Immature natural killer cell (primary cell): ENCODE measurements around the gene ETFB. TPM values are rescaled to one million over a fixed set of nuclear protein-coding genes. Genes with fewer than 3 reads are reported as not detected.
"Not testable (repeated sequence)": the region's sequence is repeated elsewhere in the genome, so short reads cannot be mapped to it uniquely, and the experiment has no call there.

Experiments used
- DNase-seq, 3 donors: peaks; one replicate each; pipeline ENCODE4 v3.0.0; 2022; ENCODE audit warnings: mixed read lengths in 1 of 3
- H3K27ac Mint-ChIP-seq, 6 donors: one replicate each; pipeline ENCODE4 v1.8.0; 2020; ENCODE audit warnings: mixed read lengths in 6 of 6, mild to moderate bottlenecking in 5 of 6, inconsistent platforms in 4 of 6, moderate library complexity in 3 of 6
- H3K27me3 Mint-ChIP-seq, 3 donors: one replicate each; pipeline ENCODE4 v1.8.0; 2020 to 2021; ENCODE audit warnings: low read depth in 3 of 3, mild to moderate bottlenecking in 3 of 3, mixed read lengths in 3 of 3, moderate library complexity in 3 of 3, inconsistent platforms in 1 of 3
- H3K36me3 Mint-ChIP-seq, 3 donors: one replicate each; pipeline ENCODE4 v1.8.0; 2020; ENCODE audit warnings: mixed read lengths in 3 of 3, inconsistent platforms in 2 of 3, mild to moderate bottlenecking in 2 of 3
- H3K4me1 Mint-ChIP-seq, 2 donors: one replicate each; pipeline ENCODE4 v1.8.0; 2020; ENCODE audit warnings: inconsistent platforms in 2 of 2, mild to moderate bottlenecking in 2 of 2, mixed read lengths in 2 of 2, moderate library complexity in 1 of 2
- H3K4me3 Mint-ChIP-seq, 5 donors: one replicate each; pipeline ENCODE4 v1.8.0; 2020; ENCODE audit warnings: mild to moderate bottlenecking in 5 of 5, mixed read lengths in 5 of 5, inconsistent platforms in 3 of 5, moderate library complexity in 3 of 5
- H3K9me3 Mint-ChIP-seq, 6 donors: one replicate each; pipeline ENCODE4 v1.8.0; 2020; ENCODE audit warnings: mild to moderate bottlenecking in 6 of 6, mixed read lengths in 6 of 6, inconsistent platforms in 4 of 6, moderate library complexity in 3 of 6
- polyA plus RNA-seq, 3 donors: library from polyadenylated mRNA; unstranded; fragments of 300-500 nt; fragmentation: Illumina TruSeq; gene quantifications; one replicate each; pipeline ENCODE4 v1.2.3, GENCODE V29; 2021

The ETFB gene
- polyA plus RNA-seq: 10 to 100 TPM; 49.9 to 74.4 (median 69.3) TPM

DNA sequence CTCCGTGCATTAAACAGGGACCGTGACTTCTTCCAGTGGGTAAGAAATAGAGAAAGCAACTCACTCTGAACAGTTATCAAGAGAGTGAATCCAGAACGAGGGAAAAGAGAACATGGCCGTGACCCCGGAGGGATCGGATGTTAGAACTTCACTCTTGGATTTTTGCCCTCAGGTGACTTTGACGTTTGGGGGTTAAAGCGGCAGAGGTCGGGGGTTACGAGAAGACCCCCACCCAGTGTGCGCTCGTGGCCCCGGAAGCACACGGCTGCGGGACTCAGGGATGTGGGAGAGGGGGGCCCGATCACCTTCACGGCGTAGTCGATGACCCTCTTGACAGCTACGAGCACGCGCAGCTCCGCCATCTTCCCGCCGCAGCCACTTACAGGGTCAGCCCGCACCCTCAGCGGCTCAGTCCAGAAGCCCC, at the start of gene ETFB:
ETFB (minus strand) TSS at position 424 of the 424 bp plus-strand sequence; CDS start at position 362, 62 bp downstream.
- peak within 1 kb of the TSS; percentile 94 to 100 (median 98) for H3K4me3 Mint-ChIP-seq
- H3K9me3 Mint-ChIP-seq: no peaks in the 10 kb centered on the region
- peak within 1 kb of the TSS; percentile 94 to 100 (median 100) for H3K27ac Mint-ChIP-seq
- peaks cover 10 to 15% (median 10%) of the 10 kb centered on the region in 3 donors for H3K36me3 Mint-ChIP-seq
- no peak for DNase-seq
- peaks cover 42 to 69% of the 10 kb centered on the region in 2 donors for H3K4me1 Mint-ChIP-seq
- peaks cover 21 to 34% (median 23%) of the 10 kb centered on the region in 3 donors for H3K27me3 Mint-ChIP-seq

DNA sequence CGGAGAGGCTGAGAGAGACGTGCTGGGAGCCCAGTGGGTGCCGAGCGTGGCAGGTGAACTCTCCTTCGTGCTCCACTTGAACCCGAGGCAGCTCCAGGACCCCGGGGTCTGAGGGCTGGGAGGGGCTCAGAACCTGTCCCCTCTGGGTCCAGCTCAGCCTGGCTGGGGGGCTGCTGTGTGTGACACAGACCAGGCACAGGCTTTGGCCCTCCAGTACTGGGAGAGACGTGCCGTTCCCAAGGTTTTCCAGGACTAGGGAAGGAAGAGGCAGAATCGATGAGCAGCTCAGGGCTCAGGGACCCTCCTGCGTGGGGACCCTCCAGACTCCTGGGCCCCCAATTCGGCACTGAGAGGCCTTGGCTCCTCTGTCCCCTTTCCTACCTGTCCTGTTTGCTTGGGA, 49.0 kb upstream of the ETFB start:
- H3K4me1 Mint-ChIP-seq: peaks cover 26 to 32% of the 10 kb centered on the region in 2 donors
- H3K27ac Mint-ChIP-seq: no peak overlapping the region
- no peaks in the 10 kb centered on the region for H3K9me3 Mint-ChIP-seq

DNA sequence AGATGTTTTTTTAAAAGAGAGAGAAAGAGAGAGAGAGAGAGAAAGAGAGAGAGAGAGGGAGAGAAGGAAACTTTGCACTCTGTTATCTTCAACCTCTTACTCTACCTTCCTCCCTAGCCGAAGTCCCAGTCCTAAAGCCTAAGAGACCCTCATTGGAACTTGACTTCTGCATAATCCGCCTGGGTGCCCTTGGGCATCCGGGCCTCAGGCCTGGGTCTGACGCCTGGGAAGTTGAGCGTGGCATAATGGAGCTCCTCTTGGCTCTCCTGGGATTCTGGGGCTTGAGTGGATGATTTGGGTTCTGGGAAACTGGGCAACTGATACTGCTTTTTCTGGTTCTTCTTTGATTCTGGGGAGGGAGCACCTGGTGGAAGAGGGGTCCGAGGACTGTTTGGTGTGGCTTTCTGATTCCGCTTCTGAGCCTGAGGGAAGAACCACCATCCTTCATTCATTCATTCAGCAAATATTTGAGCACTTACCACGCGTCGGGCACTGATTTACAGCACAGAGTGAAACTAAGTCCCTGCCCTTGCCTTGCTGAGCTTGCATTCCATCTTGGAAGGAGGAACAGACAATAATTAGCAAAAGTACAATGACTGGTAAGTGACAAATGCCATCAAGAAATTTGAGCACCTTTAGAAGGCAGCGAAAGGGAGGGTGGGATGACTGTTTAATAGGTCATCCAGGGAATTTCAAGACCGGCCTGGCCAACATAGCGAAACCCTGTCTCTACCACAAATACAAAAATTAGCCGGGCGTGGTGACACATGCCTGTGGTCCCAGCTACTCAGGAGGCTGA, 45.0 kb upstream of the ETFB start:
- Mint-ChIP-seq H3K9me3 (no peaks in the 10 kb centered on the region), H3K4me3 (no peak overlapping the region), H3K4me1 (peaks cover 21 to 24% of the 10 kb centered on the region in 2 donors), H3K27ac (no peak overlapping the region), H3K27me3 (peaks cover 0 to 4% (median 0%) of the 10 kb centered on the region in 3 donors), H3K36me3 (peaks cover 13 to 28% (median 18%) of the 10 kb centered on the region in 3 donors)
- no peak for DNase-seq

More for the DNA sequence above, 49.0 kb upstream of the ETFB start:
- peaks cover 8 to 19% (median 12%) of the 10 kb centered on the region in 3 donors for H3K36me3 Mint-ChIP-seq
- no peak overlapping the region for H3K4me3 Mint-ChIP-seq
- peaks cover 3 to 4% (median 3%) of the 10 kb centered on the region in 3 donors for H3K27me3 Mint-ChIP-seq
- no peak for DNase-seq

DNA sequence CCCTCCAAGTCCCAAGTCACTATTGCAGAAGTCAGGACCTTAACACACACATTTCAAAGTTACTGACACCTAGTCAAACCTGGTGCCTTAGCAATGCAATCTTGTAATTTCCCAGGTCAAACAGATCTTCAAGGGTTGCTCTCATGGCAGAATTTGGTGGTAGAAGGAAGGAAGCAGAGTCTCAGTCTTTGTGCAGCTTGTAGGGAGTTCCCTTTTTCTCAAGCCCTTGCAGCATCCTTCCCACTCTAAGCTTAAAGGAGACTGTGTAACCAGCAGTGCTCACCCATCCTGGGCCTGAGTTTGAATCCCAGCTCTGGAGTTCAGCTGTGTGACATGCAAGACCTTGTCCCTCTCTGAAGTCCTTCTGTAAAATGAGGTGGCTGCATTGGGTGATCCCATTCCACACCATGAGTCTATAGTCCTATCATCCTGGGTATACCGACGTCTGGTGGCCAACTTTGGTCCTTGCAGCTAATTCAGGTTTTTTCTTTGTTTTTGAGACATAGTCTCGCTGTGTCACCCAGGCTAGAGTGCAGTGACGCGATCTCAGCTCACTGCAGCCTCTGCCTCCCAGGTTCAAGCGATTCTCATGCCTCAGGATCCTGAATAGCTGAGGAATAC, 41.4 kb upstream of the ETFB start:
- H3K4me3 Mint-ChIP-seq: peak overlapping the region in 1 of 5 donors; percentile 44

DNA sequence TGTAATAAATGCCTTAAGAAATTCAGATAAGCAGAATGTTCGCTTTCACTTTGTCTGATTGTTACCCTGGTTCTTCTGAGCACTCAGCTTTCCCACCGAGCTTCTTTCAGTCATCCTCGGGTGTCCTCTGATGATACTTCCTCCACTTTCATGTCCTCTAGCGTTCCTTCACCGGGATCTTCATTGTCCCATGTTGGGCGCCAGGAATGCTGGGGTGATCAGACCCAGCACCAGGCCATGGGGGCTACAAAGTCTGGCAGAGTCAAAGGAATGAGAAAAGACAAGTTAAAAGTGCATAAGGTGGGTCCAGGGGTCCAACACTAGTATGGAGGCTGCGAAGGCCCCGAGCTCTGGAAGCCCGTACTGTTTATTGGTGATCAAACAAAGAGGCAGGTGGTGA, 35.9 kb upstream of the ETFB start:
- H3K36me3 Mint-ChIP-seq: peaks cover 25 to 40% (median 39%) of the 10 kb centered on the region in 3 donors
- H3K27me3 Mint-ChIP-seq: peaks cover 0 to 1% (median 0%) of the 10 kb centered on the region in 3 donors
- H3K27ac Mint-ChIP-seq: peak overlapping the region in 1 of 6 donors; percentile 51
- peaks cover 0 to 11% (median 5%) of the 10 kb centered on the region in 6 donors for H3K9me3 Mint-ChIP-seq
- peaks cover 33 to 45% of the 10 kb centered on the region in 2 donors for H3K4me1 Mint-ChIP-seq
- DNase-seq: no peak
- no peak overlapping the region for H3K4me3 Mint-ChIP-seq

More for the DNA sequence above, 41.4 kb upstream of the ETFB start:
- H3K9me3 Mint-ChIP-seq: peaks cover 0 to 4% (median 1%) of the 10 kb centered on the region in 6 donors
- DNase-seq: peak; percentile 36 to 51 (median 38)
- peak overlapping the region in 3 of 6 donors; percentile 38 to 77 (median 61) for H3K27ac Mint-ChIP-seq
- peaks cover 0 to 4% (median 0%) of the 10 kb centered on the region in 3 donors for H3K27me3 Mint-ChIP-seq
- peaks cover 21 to 23% of the 10 kb centered on the region in 2 donors for H3K4me1 Mint-ChIP-seq
- H3K36me3 Mint-ChIP-seq: peaks cover 20 to 36% (median 34%) of the 10 kb centered on the region in 3 donors

DNA sequence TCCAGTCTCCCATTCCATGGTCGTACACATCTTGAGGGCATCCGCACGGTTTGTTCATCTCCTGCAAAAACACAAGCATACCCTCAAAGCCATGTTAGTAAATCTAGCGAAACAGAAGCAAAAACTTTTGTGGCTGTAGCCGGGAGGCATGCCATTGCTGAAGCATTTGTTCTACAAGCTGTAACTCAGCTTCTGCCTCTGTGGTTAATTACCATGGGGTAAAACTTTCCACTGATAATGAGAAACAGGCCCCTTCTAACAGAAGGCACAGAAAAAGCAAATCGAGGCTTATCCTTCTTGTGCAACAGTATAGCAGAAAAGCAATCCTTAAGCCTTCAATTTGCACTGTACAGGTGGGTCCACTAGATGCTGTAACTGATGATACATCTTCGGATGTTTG, 33.7 kb upstream of the ETFB start:
- H3K27me3 Mint-ChIP-seq, H3K4me3 Mint-ChIP-seq, DNase-seq: not testable (repeated sequence)
- Mint-ChIP-seq H3K27ac (peak overlapping the region in 1 of 6 donors; percentile 34), H3K4me1 (peaks cover 47 to 66% of the 10 kb centered on the region in 2 donors), H3K9me3 (peaks cover 0 to 11% (median 5%) of the 10 kb centered on the region in 6 donors), H3K36me3 (peaks cover 25 to 31% (median 30%) of the 10 kb centered on the region in 3 donors)

DNA sequence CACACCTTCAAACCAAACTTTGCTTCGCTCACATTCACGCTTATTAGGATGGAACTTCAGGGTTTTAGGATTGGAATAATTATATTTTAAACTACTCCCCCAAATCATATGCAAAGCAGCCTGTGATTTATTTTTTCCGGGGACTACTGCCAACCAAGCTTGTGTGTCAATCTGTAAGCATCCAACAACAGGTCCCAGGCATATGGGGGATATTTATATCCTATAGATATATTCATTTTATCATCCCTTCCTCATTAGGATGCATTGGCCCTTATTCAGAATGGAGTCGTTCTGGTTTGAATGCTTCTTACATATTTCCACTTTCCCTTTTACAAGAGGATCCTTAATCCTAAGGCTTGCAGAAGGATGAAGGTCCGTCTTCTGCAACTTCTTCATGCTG, 33.0 kb upstream of the ETFB start:
- peaks cover 0 to 7% (median 5%) of the 10 kb centered on the region in 3 donors for H3K27me3 Mint-ChIP-seq

DNA sequence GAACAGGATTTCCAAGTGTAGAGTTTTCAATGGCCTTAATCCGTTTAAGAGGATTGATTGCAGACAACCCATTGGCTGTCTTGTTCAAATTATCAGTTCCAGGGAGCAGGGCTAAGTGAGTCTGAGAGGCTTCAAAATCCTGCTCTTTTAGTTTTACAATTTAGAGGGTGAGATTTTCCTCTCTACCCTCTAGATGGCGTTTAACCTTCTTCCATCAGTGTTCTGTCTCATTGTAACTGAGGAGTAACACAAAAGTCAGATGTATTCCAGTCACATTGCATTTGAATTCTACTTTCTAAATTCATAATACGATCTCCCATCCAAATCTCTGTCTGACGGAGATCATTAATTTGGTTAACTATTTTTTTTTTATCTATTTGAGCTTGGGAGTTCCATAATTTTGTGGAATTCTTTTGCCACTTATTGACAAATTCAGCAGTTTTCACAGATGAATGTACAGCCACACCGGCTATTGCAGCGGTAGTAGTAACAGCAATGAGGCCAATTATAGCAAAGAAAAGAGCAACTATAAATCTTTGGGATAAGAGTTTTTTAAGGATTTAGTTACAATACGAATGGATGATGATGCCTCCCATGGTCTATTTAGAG, 32.0 kb upstream of the ETFB start:
- Mint-ChIP-seq H3K27me3 (peaks cover 4 to 8% (median 7%) of the 10 kb centered on the region in 3 donors), H3K4me3 (peak overlapping the region in 3 of 5 donors; percentile 3 to 23 (median 10)), H3K9me3 (peaks cover 0 to 11% (median 5%) of the 10 kb centered on the region in 6 donors), H3K27ac (peak overlapping the region; percentile 25 to 96 (median 62)), H3K36me3 (peaks cover 13 to 21% (median 21%) of the 10 kb centered on the region in 3 donors), H3K4me1 (peaks cover 60 to 80% of the 10 kb centered on the region in 2 donors)
- DNase-seq: peak in 2 of 3 donors; percentile 36 to 46

More for the DNA sequence above, 33.0 kb upstream of the ETFB start:
- H3K36me3 Mint-ChIP-seq: peaks cover 20 to 28% (median 25%) of the 10 kb centered on the region in 3 donors
- peaks cover 54 to 73% of the 10 kb centered on the region in 2 donors for H3K4me1 Mint-ChIP-seq
- peak overlapping the region in 1 of 6 donors; percentile 12 for H3K27ac Mint-ChIP-seq
- H3K4me3 Mint-ChIP-seq: no peak overlapping the region
- peaks cover 0 to 11% (median 5%) of the 10 kb centered on the region in 6 donors for H3K9me3 Mint-ChIP-seq
- DNase-seq: no peak

DNA sequence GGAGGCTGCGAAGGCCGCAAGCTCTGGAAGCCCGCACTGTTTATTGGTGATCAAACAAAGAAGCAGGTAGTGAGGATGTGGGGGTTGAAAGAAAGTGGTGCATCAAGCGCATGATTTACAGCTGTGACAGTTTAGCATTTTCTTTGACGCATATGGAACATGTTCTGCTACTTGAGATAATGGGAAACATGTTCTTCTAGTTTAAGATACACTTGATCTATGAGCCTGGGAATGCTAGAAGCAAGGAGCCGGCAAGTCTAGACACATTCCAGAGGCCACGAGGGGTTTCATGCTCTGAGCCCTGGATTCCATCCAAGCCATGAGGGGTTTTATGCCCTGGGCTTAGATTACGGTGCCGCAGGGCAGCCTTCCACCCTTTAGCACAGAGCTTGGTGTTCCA, 31.3 kb upstream of the ETFB start:
- H3K27me3 Mint-ChIP-seq, DNase-seq, H3K9me3 Mint-ChIP-seq, H3K4me3 Mint-ChIP-seq: not testable (repeated sequence)
- Mint-ChIP-seq H3K36me3 (peaks cover 9 to 13% (median 13%) of the 10 kb centered on the region in 3 donors), H3K4me1 (peaks cover 67 to 87% of the 10 kb centered on the region in 2 donors), H3K27ac (peak overlapping the region; percentile 54 to 96 (median 73))

DNA sequence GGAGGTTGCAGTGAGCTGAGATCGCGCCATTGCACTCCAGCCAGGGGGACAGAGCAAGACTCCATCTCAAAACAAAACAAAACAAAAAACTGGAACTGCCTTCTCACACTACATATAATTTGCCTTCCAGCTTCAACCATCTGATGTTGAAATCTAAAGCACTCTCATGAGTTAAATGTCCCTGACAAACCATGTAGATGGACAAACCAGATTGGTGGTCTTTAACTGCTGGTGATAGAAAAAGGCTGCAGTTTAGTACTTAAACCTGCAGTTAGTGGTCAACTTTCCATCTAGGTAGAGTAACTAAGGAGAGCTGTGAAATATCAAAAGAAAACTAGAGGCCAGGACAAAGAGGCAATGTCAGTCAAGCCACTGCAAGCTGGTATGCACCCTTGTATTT, 30.0 kb upstream of the ETFB start:
- H3K27ac Mint-ChIP-seq: peak overlapping the region; percentile 90 to 97 (median 93)
- H3K36me3 Mint-ChIP-seq: peaks cover 0 to 7% (median 3%) of the 10 kb centered on the region in 3 donors
- H3K9me3 Mint-ChIP-seq: no peaks in the 10 kb centered on the region
- peaks cover 71 to 85% of the 10 kb centered on the region in 2 donors for H3K4me1 Mint-ChIP-seq
- peaks cover 4 to 8% (median 7%) of the 10 kb centered on the region in 3 donors for H3K27me3 Mint-ChIP-seq
- peak overlapping the region in 3 of 5 donors; percentile 18 to 49 (median 49) for H3K4me3 Mint-ChIP-seq
- no peak for DNase-seq

DNA sequence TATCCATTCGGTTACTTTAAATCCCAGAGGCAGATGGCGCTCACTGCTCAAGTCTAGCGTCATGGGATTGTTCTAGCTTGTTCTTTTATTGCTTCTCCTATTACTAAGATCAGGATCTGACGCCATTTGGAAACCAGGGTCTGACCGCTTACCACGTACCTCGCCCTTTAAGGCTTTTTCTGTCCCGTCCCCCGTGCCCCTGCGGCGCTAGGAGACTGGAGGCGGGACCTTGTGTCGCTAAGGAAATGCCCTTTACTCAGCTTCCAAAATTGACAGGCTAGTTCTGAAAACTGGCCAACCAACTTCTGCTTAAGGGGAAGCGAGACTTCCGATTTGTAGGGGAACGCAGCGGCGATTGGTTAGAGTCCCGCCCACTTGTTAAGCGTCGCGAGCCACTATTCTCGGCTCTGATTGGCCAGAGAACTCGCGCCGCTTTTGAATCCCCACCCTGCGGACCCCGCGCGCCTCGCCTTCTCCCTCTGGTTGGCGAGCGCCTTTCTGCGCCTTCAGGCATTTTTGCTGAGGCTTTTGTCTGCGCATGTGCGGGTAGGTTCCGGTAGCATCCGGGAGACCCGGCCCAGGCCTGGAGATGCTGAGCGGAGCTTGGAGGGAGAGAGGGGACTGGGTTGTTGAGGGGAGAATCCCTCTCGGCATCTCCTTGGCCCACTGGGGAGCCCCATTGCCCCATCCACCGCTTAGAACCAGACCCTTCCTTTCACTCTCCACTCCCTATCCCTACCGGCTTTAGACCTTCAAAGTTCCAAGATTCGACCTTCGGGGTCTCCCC, 28.1 kb upstream of the ETFB start:
- DNase-seq: peak; percentile 91 to 93 (median 93)
- Mint-ChIP-seq H3K4me1 (peaks cover 83 to 90% of the 10 kb centered on the region in 2 donors), H3K27me3 (peaks cover 4 to 7% (median 7%) of the 10 kb centered on the region in 3 donors), H3K27ac (peak overlapping the region; percentile 90 to 97 (median 93)), H3K36me3 (peaks cover 0 to 11% (median 7%) of the 10 kb centered on the region in 3 donors), H3K9me3 (no peaks in the 10 kb centered on the region), H3K4me3 (peak overlapping the region; percentile 79 to 96 (median 88))

DNA sequence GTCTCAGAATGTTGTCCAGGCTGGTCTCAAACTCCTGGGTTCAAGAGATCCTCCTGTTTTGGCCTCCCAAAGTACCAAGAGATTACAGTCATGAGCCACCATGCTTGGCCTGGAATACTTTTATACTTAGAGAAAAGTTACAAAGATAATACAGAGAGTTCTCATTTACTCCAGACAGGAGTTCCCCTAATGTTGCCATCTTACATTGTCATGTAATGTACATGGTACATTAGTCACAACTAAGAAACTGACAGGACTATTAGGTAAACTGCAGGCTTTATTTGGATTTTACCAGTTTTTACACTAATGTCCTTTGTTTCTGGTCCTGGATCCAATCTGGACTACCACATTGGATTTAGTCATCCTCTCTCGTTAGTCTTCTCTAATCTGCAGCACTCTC, 26.5 kb upstream of the ETFB start:
- H3K27ac Mint-ChIP-seq: peak overlapping the region; percentile 55 to 86 (median 72)
- peaks cover 6 to 15% (median 7%) of the 10 kb centered on the region in 3 donors for H3K27me3 Mint-ChIP-seq
- H3K36me3 Mint-ChIP-seq: peaks cover 0 to 11% (median 7%) of the 10 kb centered on the region in 3 donors
- no peaks in the 10 kb centered on the region for H3K9me3 Mint-ChIP-seq
- H3K4me1 Mint-ChIP-seq: peaks cover 82 to 90% of the 10 kb centered on the region in 2 donors
- DNase-seq: no peak
- H3K4me3 Mint-ChIP-seq: peak overlapping the region; percentile 31 to 71 (median 48)
